Caco-2 (cell line): ENCODE measurements around the gene MARK4. TPM values are rescaled to one million over a fixed set of nuclear protein-coding genes. Genes with fewer than 3 reads are reported as not detected.

Experiments
- BruUV-seq: library from RNA; stranded (reverse); fragments of 400-500 nt; replicated peaks from 2 replicates; lab custom pipeline; 2021; lab: Mats Ljungman, UMichigan
- CTCF ChIA-PET: fragments of 300-600 bp; sonication (Branson Sonifier 250); formaldehyde crosslinking; loops from one replicate; lab custom pipeline; 2022; ENCODE audit warnings: antibody characterized with exemption; lab: Charles Lee
- POLR2A ChIA-PET: fragments of 300-600 bp; sonication (Branson Sonifier 250); formaldehyde crosslinking; loops from one replicate; lab custom pipeline; 2022; ENCODE audit warnings: antibody characterized with exemption; lab: Charles Lee
- DNase-seq, 2 experiments: peaks; one replicate each; pipeline versions ENCODE4 v3.0.0 to v3.0.0-alpha.2; 2020 to 2022
- H3K27me3 ChIP-seq: replicated peaks from 2 replicates; pipeline ENCODE4 v1.6.0; 2011; ENCODE audit warnings: low read length; ENCODE audit not compliant: control insufficient read depth, insufficient read depth
- H3K36me3 ChIP-seq: 2 replicates; pipeline ENCODE4 v1.5.1; 2011; ENCODE audit warnings: low read length; ENCODE audit not compliant: control insufficient read depth, insufficient read depth
- H3K4me1 ChIP-seq: fragments of 250-450 bp; sonication (Bioruptor Pico); 2 replicates; pipeline ENCODE4 v1.5.1; 2020; ENCODE audit warnings: mild to moderate bottlenecking
- H3K4me3 ChIP-seq: 2 replicates; pipeline ENCODE4 v1.5.1; 2011; ENCODE audit warnings: low read depth, mild to moderate bottlenecking, control low read depth, low read length
- H3K9me3 ChIP-seq: fragments of 250-450 bp; sonication (Bioruptor Pico); 2 replicates; pipeline ENCODE4 v1.5.1; 2020; ENCODE audit warnings: mild to moderate bottlenecking, moderate library complexity
- H3K27ac Mint-ChIP-seq: one replicate; pipeline ENCODE4 v1.8.0; 2022; ENCODE audit warnings: mixed read lengths; ENCODE audit not compliant: unreplicated experiment
- H3K27me3 Mint-ChIP-seq: one replicate; pipeline ENCODE4 v1.8.0; 2022; ENCODE audit warnings: mixed read lengths; ENCODE audit not compliant: insufficient read depth, unreplicated experiment
- H3K36me3 Mint-ChIP-seq: one replicate; pipeline ENCODE4 v1.8.0; 2022; ENCODE audit warnings: mild to moderate bottlenecking, mixed read lengths; ENCODE audit not compliant: insufficient read depth, unreplicated experiment
- H3K4me1 Mint-ChIP-seq: one replicate; pipeline ENCODE4 v1.8.0; 2022; ENCODE audit warnings: low read depth, mixed read lengths; ENCODE audit not compliant: unreplicated experiment
- H3K4me3 Mint-ChIP-seq: one replicate; pipeline ENCODE4 v1.8.0; 2022; ENCODE audit warnings: mild to moderate bottlenecking, moderate library complexity, mixed read lengths; ENCODE audit not compliant: unreplicated experiment
- H3K9me3 Mint-ChIP-seq: one replicate; pipeline ENCODE4 v1.8.0; 2022; ENCODE audit warnings: mixed read lengths; ENCODE audit not compliant: unreplicated experiment
- intact Hi-C: fragments of 100-400 bp; cut with micrococcal nuclease; formaldehyde crosslinking; loops from one replicate; pipeline ENCODE4 v1.10.0; 2022; ENCODE audit not compliant: unreplicated experiment
- total RNA-seq: library from RNA; stranded (reverse); gene quantifications from 2 replicates; pipeline ENCODE4 v1.2.3, GENCODE V29; 2022
- TF ChIP-seq, protein P1 (sequence below), 2 experiments: fragments of 200-600 bp in 1 of 2; IDR thresholded peaks; 1 replicate in 1 of 2; 2 replicates in 1 of 2; pipeline versions ENCODE4 v1.5.1 to v1.8.0; 2011 to 2022; ENCODE audit warnings: antibody characterized with exemption in 1 of 2, control low read depth in 1 of 2, inconsistent platforms in 1 of 2, low read depth in 1 of 2, low read length in 1 of 2, mild to moderate bottlenecking in 1 of 2, moderate library complexity in 1 of 2; ENCODE audit not compliant: insufficient read depth in 1 of 2, severe bottlenecking in 1 of 2, unreplicated experiment in 1 of 2

The MARK4 gene
- total RNA-seq, 1 experiment from 2014 or later: 30.3 TPM

DNA sequence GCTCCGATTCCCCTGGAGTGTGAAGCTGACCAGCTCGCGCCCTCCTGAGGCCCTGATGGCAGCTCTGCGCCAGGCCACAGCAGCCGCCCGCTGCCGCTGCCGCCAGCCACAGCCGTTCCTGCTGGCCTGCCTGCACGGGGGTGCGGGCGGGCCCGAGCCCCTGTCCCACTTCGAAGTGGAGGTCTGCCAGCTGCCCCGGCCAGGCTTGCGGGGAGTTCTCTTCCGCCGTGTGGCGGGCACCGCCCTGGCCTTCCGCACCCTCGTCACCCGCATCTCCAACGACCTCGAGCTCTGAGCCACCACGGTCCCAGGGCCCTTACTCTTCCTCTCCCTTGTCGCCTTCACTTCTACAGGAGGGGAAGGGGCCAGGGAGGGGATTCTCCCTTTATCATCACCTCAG is 51.3 kb downstream of the MARK4 start:
- CTCF ChIA-PET: no interaction called here
- TF ChIP-seq, protein P1, sequence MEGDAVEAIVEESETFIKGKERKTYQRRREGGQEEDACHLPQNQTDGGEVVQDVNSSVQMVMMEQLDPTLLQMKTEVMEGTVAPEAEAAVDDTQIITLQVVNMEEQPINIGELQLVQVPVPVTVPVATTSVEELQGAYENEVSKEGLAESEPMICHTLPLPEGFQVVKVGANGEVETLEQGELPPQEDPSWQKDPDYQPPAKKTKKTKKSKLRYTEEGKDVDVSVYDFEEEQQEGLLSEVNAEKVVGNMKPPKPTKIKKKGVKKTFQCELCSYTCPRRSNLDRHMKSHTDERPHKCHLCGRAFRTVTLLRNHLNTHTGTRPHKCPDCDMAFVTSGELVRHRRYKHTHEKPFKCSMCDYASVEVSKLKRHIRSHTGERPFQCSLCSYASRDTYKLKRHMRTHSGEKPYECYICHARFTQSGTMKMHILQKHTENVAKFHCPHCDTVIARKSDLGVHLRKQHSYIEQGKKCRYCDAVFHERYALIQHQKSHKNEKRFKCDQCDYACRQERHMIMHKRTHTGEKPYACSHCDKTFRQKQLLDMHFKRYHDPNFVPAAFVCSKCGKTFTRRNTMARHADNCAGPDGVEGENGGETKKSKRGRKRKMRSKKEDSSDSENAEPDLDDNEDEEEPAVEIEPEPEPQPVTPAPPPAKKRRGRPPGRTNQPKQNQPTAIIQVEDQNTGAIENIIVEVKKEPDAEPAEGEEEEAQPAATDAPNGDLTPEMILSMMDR (IDR thresholded peaks at IDR 0.05; ENCODE audit: insufficient read depth in 1 of 2, low read depth in 1 of 2, low read length in 1 of 2, severe bottlenecking in 1 of 2, unreplicated experiment in 1 of 2): no peak
- Mint-ChIP-seq H3K4me3 (no peak overlapping the region), H3K9me3 (no peaks in the 10 kb centered on the region), H3K4me1 (peaks cover 9% of the 10 kb centered on the region), H3K27ac (no peak overlapping the region), H3K36me3 (peaks cover 13% of the 10 kb centered on the region), H3K27me3 (no peaks in the 10 kb centered on the region)
- no TSS peak for BruUV-seq
- POLR2A ChIA-PET: no interaction called here
- Histone ChIP-seq H3K4me1 (peaks cover 8% of the 10 kb centered on the region; the same call in 1 of the 2 replicates), H3K27me3 (no peaks in the 10 kb centered on the region), H3K4me3 (no peak overlapping the region), H3K36me3 (peaks cover 2% of the 10 kb centered on the region), H3K9me3 (0 out of 2 replicates have a peak, but pooled peaks cover 2% of the 10 kb centered on the region)
- intact Hi-C loops: no loop called here
- DNase-seq: no peak

DNA sequence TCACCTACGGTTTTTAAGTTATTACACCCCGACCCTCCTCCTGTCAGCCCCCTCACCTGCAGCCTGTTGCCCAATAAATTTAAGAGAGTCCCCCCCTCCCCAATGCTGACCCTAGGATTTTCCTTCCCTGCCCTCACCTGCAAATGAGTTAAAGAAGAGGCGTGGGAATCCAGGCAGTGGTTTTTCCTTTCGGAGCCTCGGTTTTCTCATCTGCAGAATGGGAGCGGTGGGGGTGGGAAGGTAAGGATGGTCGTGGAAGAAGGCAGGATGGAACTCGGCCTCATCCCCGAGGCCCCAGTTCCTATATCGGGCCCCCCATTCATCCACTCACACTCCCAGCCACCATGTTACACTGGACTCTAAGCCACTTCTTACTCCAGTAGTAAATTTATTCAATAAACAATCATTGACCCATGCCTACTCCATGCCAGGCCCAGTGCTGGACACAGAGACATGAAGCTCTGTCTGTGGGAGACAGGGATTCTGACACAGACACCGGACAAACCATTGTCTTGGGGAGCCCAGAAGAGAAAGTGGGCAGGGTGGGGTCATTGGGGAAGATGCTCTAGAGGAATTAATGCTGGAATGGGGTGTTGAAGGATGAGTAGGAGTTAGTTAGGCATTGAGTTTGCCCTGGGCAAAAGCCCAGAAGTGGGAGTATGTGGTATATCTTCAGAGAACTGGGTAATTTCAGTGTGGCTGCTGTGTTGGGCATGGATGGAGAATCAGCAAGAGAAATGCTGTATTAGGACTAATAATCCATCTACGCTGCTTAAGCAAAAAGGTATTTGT is 52.4 kb downstream of the MARK4 start:
- Mint-ChIP-seq H3K4me1 (peaks cover 9% of the 10 kb centered on the region), H3K27ac (no peak overlapping the region), H3K9me3 (no peaks in the 10 kb centered on the region), H3K27me3 (no peaks in the 10 kb centered on the region), H3K4me3 (no peak overlapping the region), H3K36me3 (peaks cover 13% of the 10 kb centered on the region)
- no peaks in the 10 kb centered on the region for H3K27me3 ChIP-seq
- ChIA-PET CTCF (no interaction called here), POLR2A (no interaction called here)
- H3K9me3 ChIP-seq: 0 out of 2 replicates have a peak, but pooled peaks cover 2% of the 10 kb centered on the region
- intact Hi-C loops: no loop called here
- DNase-seq: no peak
- H3K4me3 ChIP-seq: no peak overlapping the region
- peaks cover 2% of the 10 kb centered on the region; the same call in 1 of the 2 replicates for H3K36me3 ChIP-seq
- peaks cover 8% of the 10 kb centered on the region; the same call in 1 of the 2 replicates for H3K4me1 ChIP-seq
- TF ChIP-seq, protein P1 (IDR thresholded peaks at IDR 0.05; ENCODE audit: insufficient read depth in 1 of 2, low read depth in 1 of 2, low read length in 1 of 2, severe bottlenecking in 1 of 2, unreplicated experiment in 1 of 2): no peak
- no TSS peak for BruUV-seq

DNA sequence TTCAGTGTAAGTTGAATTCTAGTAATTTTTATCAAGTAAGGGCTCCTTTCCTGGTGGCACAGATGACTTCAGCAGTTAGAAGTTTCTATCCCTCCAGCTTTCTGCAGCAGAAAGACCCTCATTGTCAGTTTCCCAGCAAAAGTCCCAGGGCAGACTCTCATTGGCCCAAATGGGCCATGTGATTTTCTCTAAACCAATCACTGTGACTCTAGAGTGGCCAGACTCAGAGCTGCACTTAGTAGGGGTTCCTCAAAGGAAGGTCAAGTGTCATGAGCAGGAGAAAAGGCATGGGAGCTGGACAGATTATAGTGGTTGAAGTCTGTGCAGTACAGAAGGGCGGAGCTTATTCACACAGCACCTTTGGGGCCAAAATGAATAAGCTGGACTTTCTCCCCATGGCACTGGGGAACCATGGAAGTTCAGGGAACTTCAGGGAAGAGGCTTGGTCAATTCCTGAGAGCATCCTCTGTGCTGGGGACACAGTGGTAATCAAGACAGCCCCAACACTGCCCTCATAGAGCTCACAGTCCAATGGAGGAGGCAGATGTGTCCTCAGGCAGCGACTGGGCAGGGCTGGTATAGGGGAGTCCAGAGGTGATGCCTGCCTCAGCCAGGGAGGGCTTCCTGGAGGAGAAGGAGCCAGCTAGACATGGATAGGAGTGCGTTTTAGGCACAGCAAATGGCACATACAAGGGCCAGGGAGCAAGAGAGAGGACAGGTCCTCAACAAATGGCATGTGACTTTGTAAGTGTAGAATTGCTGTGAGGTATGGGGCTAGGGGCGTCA is 53.3 kb downstream of the MARK4 start:
- POLR2A ChIA-PET: interaction anchor here (0.5 kb wide), 1 partner anchor 19 kb away, joined by 6 read pairs; no protein-coding TSS in a partner anchor
- no TSS peak for BruUV-seq
- H3K9me3 Mint-ChIP-seq: no peaks in the 10 kb centered on the region
- Histone ChIP-seq H3K9me3 (0 out of 2 replicates have a peak, but pooled peaks cover 2% of the 10 kb centered on the region), H3K4me3 (no peak overlapping the region), H3K4me1 (peaks cover 4% of the 10 kb centered on the region; the same call in 1 of the 2 replicates), H3K27me3 (no peaks in the 10 kb centered on the region), H3K36me3 (peaks cover 2% of the 10 kb centered on the region; the same call in 1 of the 2 replicates)
- no peak overlapping the region for H3K27ac Mint-ChIP-seq
- no peak overlapping the region for H3K4me3 Mint-ChIP-seq
- DNase-seq: no peak
- TF ChIP-seq, protein P1 (IDR thresholded peaks at IDR 0.05; ENCODE audit: insufficient read depth in 1 of 2, low read depth in 1 of 2, low read length in 1 of 2, severe bottlenecking in 1 of 2, unreplicated experiment in 1 of 2): no peak
- H3K4me1 Mint-ChIP-seq: peaks cover 5% of the 10 kb centered on the region
- H3K27me3 Mint-ChIP-seq: no peaks in the 10 kb centered on the region
- intact Hi-C loops: no loop called here
- CTCF ChIA-PET: interaction anchor here (0.7 kb wide), 1 partner anchor 61 kb away, joined by 3 read pairs; no protein-coding TSS in a partner anchor
- peaks cover 13% of the 10 kb centered on the region for H3K36me3 Mint-ChIP-seq
